RCC 7860 (cell line): Measurements from ENCODE around the gene INTS15.
A peak's percentile ranks its signal among the peaks of the same experiment; 100 is the strongest.

Source experiments
- DNase-seq: peaks from one replicate; pipeline ENCODE4 v3.0.0-alpha.2; 2015; ENCODE audit warnings: low spot score
- FAIRE-seq: peaks from 2 replicates; lab custom pipeline; 2012; peaks lifted over from hg19 to GRCh38; lab: Jason Lieb, UNC

The INTS15 gene

GRCh38 chr7:6616854-6617643 lies 27.2 kb downstream of the INTS15 start:
- no peak for DNase-seq
- FAIRE-seq, result no peak

DNA sequence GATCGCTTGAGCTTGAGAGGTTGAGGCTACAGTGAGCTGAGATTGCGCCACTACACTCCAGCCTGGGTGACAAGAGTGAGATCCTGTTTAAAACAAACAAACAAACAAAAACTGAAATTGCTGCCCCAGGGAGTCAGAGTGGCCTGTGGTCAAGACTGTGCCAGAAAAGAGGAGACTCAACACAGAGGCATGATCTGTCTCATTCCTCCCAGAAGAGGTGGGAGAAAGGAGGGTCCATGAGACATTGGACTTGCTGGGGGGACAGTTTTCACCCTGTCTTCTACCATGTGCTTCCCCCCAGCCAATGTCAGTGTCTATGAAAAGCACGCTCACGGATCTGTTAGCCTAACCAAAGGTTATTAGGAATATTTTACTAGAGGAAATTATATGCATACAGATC lies 28.8 kb downstream of the INTS15 start:
- FAIRE-seq (no peak), DNase-seq (no peak)

GRCh38 chr7:6619961-6620360 lies 30.1 kb downstream of the INTS15 start:
- DNase-seq, result no peak
- FAIRE-seq, result no peak

DNA sequence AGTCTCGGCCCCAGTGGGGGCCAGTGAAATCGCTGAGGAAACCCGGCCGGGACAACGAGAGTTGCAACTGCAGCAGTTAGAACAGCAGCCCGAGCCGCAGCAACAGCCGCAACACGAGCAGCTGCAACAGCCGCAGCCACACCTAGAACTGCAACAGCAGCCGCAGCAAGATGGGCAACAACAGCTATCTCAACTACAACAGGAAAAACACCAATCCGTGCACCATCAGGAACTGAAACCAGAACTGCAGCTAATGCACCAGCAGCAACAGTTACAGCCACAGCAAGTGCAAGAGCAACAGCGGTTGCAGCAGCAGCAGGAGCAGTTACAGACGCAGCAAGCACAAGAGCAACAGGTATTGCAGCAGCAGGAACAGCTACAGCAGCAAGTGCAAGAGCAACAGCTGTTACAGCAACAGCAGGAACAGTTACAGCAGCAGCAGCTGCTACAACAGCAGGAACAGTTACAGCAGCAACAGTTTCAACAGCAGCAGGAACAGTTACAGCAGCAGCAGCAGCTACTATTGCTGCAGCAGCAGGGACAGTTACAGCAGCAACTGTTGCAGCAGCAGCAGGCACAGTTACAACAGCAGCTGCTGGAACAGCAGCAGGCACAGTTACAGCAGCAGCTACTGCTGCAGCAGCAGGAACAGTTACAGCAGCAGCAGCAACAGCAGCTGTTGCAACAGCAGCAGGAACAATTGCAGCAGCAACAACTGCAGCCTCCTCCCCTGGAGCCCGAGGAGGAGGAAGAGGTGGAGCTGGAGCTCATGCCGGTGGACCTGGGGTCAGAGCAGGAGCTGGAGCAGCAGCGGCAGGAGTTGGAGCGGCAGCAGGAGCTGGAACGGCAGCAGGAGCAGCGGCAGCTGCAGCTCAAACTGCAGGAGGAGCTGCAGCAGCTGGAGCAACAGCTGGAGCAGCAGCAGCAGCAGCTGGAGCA lies 31.6 kb downstream of the INTS15 start:
- FAIRE-seq (no peak), DNase-seq (no peak)

DNA sequence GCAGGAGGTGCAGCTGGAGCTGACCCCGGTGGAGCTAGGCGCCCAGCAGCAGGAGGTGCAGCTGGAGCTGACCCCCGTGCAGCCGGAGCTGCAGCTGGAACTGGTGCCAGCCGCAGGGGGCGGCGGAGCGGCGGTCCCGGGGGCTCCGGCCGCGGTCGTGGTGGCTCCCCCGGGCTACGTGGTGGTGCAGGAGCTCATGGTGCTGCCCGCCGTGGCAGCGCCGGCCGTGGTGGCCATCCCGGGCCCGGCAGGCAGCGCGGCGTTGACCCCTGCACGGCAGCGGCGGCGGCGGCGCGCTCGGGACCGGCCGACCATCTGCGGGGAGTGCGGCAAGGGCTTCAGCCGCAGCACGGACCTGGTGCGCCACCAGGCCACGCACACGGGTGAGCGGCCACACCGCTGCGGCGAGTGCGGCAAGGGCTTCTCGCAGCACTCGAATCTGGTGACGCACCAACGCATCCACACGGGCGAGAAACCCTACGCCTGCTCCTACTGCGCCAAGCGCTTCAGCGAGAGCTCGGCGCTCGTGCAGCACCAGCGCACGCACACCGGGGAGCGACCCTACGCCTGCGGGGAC lies 32.4 kb downstream of the INTS15 start:
- DNase-seq (no peak), FAIRE-seq (no peak)

GRCh38 chr7:6623589-6624245 lies 33.9 kb downstream of the INTS15 start:
- DNase-seq (no peak), FAIRE-seq (no peak)

DNA sequence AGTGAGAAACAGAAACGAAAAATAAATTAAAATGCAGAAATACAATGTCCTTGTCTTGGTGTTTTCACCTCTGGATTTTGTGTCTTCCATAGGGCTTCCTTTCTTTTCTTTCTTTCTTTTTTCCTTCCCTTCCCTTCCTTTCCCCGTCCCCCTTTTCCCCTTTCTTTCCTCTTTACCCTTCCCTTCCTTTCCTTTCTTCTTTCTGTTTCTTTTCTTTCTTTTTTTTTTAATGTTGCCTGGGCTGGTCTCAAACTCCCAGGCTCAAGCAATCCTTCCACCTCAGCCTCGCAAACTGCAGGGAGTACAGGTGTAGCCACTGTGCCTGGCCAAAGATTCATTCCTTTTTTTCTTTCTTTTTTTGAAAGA lies 34.4 kb downstream of the INTS15 start:
- no peak for FAIRE-seq

GRCh38 chr7:6628045-6628444 lies 38.2 kb downstream of the INTS15 start:
- DNase-seq, result no peak
- no peak for FAIRE-seq

More for the DNA sequence above, 34.4 kb downstream of the INTS15 start:
- no peak for DNase-seq

GRCh38 chr7:6630007-6630849 lies 40.4 kb downstream of the INTS15 start:
- DNase-seq (no peak), FAIRE-seq (no peak)

DNA sequence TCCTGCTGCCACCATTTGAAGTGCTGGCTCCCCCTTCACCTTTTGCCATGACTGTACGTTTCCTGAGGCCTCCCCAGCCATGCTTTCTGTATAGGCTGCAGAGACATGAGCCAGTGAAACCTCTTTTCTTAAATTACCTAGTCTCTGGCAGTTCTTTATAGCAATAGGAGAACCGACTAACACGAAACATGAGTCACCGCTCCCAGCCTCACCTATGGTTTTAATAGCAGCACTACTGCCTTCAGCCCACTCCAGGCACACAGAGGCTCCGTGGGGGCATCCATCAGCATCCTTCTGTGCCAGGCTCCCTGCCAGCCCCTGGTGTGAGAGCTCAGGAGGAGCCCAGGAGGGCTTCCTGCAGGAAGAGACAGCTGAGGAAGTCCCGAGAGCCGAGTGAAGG lies 41.8 kb downstream of the INTS15 start:
- no peak for FAIRE-seq

GRCh38 chr7:6634021-6634420 lies 44.2 kb downstream of the INTS15 start:
- DNase-seq (no peak), FAIRE-seq (no peak)

More for the DNA sequence above, 41.8 kb downstream of the INTS15 start:
- no peak for DNase-seq

GRCh38 chr7:6634971-6635370 lies 45.1 kb downstream of the INTS15 start:
- FAIRE-seq (peak; percentile 21), DNase-seq (peak; percentile 16)

DNA sequence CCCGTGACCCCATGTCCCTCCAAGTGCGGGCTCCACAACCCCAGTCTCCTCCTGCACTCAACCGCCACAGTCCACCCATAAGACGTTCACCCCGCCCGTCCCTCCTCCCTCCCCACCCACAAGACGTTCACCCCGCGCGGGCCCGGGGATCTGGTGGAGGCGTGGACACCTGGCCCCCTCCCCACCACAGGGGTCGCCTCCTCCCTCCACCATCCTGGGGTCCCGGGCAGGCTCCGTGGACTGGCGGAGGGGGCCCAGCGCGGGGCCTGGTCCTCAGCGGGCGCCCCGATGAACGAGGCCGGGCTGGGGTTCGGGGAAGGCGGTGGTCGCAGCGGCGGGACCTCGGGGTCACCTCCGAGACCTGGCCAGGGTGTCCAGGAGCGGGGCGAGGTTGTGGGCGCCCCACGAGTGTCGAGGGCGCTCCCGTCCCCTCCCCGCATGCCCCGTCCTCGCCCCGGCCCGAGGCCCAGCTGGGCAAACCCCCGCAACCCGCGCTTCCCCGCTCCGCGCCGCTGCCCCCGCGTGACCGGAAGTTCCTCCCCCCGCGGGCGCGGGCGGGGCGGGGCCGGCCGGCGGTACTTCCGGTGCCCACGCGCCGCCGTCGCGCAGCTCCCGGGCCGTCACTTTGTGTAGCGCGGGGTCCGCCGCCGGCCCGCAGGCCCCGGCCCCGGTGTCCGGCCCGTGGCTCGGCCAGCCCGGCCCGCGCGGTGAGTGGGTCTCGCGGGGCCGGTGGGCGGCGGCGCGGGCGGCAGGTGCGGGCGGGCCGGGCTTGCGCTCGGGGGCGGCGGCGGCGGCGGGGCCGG lies 47.1 kb downstream of the INTS15 start, which contains the start of gene ZNF316:
Gene ZNF316 (plus strand): TSS at position 578 of the 803 bp plus-strand sequence. CDS start 5,092 bp downstream, outside the sequence.
- DNase-seq (peak; percentile 12), FAIRE-seq (no peak)

DNA sequence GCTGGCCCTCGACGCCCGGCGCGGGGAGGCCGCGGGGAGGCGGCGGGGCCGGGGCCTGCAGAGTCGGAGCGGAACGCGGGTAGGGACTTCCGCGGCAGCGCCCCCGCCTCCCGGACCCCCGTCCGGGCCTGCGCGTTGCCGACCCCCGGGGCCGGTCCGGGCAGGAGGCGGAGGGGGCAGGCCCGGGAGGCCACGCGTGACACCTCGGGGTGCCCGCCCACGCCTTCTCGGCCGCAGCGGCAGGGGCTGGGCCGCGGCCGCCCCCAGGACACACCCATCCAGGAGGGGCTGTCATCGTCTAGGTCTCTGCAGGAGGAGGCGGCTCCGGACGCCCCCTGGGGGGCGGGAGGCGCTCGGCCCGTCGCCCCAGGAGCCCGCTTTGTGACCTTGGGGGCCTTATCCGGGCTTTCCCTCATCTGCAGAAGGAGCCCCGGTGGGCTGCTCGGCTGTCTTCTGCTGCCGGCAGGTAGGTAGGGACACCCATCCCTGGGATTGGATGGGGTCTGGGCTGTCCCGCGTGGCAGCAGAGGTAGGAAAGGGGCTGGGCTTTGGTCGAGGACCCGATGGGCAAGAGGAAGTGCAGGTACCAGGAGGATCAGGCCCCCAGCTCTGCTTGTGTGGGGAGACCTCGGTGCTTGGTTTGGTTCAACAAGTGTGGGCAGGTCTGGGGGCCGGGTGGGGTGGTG lies 47.9 kb downstream of the INTS15 start:
- FAIRE-seq, result no peak
- peak; percentile 18 for DNase-seq

GRCh38 chr7:6639032-6639431 lies 49.2 kb downstream of the INTS15 start:
- FAIRE-seq (no peak), DNase-seq (no peak)

- FAIRE-seq (no peak), DNase-seq (no peak)
Observed at GRCh38 chr7:6639627-6640026, 49.8 kb downstream of the INTS15 start.

DNA sequence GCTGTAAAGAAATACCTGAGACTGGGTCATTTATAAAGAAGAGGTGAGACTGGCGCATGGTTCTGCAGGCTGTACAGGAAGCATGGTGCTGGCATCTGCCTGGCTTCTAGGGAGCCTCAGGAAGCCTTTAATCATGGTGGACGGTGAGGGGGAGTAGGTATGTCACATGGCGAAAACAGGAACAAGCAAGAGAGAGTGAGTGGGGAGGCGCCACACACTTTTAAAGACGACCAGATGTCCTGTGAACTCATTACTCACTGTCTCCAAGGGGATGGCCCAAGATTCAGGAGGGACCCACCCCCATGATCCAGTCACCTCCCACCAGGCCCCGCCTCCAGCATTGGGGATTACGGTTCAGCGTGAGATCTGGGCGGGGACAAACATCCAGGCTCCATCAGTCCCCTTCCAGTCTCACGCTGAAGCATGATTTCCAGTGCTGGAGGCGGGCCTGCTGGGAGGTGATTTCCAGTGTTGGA lies 50.5 kb downstream of the INTS15 start:
- no peak for DNase-seq
- FAIRE-seq, result no peak

DNA sequence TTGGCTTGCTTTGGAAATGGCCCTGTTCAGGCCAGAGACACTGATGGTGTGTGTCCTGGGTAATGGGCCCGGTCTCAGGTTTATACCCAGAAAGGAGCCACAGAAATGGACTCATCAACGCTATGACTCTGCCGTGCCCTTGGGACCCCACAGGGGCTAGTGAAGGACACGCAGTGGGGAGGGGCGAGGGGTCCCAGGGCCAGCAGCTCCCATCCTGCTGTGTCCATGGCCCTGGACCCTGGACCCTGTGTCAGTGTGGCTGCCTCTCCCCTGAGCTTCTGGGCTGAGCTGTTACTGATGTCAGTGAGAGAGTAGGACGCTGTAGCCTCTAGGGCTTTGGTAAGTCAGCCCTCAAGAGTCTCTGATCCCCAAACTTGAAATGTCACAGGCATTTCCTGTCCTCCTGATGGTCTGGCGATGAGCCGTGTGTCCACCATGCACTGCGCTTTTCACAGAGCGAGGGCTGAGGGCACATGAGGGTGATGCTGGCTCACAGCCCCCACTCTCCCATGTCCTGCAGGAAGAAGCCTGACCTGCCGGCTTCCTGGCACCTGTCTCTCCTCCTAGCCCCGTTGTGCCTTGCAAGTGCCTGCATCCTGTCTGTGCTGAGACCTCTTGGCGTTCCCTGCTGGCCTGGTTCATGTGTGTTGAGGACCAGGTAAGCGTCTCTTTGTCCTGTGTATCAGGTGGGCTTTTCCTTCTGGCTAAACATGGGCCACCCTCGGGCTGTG lies 51.6 kb downstream of the INTS15 start:
- FAIRE-seq (no peak), DNase-seq (no peak)
